ENCODE data around the gene DOK7.
A peak's percentile ranks its signal among the peaks of the same experiment; 100 is the strongest.

The DOK7 gene

DNA sequence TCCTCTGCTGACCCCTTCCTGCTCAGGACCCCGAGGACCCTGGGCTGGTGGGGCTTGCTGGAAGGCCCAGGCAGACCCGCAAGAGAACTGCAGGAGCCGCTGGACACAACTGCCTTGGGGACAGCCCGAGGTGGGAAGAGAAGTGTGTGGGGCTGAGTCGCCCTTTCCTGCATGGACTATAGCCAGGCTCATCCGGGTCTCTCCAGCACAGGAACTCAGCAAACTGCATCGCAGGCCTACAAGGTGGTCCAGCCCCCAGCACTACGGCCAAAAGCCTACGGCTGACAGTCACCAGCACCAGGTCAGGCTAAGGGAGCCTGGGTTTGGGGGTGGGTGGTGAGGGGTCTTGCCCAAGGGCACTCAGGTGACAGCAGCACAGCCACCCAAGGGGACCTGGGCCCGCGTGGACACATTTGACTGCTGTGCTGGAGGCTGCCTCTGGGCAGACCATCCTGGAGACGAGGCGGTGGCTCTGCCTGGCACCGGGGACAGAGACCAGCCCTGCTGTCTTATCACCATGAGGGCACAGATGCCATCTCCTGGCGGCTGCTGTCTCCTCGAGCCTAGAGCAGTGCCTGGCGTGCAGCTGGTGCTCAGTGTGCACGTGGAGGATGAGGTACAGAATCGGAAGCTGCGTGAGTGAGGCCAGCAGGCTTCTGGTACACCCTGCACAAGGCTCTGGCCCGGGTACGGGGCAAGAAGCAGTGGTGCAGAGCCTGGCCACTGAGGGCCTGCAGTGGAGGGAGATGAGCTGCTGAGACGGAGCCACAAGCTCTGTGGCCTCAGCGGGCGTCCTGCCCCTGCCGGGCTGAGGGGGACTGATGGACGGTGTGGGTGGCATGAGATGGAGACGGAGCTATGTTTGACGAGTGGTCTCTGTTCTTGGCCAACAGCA, 54.0 kb downstream of the DOK7 start:
- H4K20me1 ChIP-seq: peaks cover 71% of the 10 kb centered on the region
- no peak overlapping the region for H3K4me2 ChIP-seq
- no peaks in the 10 kb centered on the region for H3K27me3 ChIP-seq
- no peak overlapping the region for H3K4me3 ChIP-seq
- no peaks in the 10 kb centered on the region for H3K9me3 ChIP-seq
- H3K36me3 ChIP-seq: peaks cover 99% of the 10 kb centered on the region
- no peak for TF ChIP-seq Cebpa-rat (IDR thresholded peaks at IDR 0.05)
- H3K9ac ChIP-seq: no peak overlapping the region
- H3K27ac ChIP-seq: no peak overlapping the region
- peaks cover 22% of the 10 kb centered on the region for H3K4me1 ChIP-seq

DNA sequence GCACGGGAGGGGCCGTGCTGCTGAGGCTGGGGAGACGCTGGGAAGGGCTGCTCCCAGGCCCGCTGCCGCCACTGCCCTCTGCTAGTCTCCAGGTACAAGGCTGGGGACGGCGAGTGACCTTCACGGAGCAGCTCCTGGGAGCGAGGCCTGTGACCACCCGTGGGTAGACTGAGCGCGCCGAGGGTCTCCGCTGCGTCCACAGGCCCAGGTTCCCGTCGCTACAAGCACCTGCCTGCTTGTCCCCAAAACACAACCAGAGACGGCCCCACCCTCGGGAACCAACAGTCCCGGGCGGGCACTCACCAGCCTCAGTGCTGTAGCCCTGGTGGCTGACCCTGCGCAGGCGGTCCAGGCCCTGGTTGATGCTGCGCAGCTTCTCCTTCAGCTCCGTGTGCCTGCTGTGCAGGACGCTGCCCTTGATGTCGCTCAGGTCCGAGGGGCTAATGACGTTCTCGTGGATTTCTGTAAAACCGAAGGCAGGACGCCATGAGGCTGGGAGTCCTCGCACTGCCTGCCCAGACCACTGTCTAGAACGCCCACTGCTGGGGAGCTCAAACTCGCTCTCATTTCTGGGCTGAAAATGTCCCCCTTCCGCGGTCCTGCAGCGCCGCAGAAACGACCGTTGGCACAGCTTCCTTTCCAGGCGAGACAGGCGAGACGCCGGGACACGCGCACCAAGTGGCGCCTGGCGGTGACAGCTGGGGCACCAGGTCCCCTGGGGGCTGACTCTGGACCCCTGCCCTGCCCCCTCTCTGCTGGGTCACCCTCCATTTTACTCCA, 54.8 kb downstream of the DOK7 start:
- H3K4me2 ChIP-seq: no peak overlapping the region
- no peak overlapping the region for H3K9ac ChIP-seq
- no peaks in the 10 kb centered on the region for H3K27me3 ChIP-seq
- H3K27ac ChIP-seq: no peak overlapping the region
- TF ChIP-seq Cebpa-rat (IDR thresholded peaks at IDR 0.05): no peak
- peaks cover 99% of the 10 kb centered on the region for H3K36me3 ChIP-seq
- H3K4me3 ChIP-seq: no peak overlapping the region
- peaks cover 22% of the 10 kb centered on the region for H3K4me1 ChIP-seq
- peaks cover 79% of the 10 kb centered on the region for H4K20me1 ChIP-seq
- no peaks in the 10 kb centered on the region for H3K9me3 ChIP-seq

DNA sequence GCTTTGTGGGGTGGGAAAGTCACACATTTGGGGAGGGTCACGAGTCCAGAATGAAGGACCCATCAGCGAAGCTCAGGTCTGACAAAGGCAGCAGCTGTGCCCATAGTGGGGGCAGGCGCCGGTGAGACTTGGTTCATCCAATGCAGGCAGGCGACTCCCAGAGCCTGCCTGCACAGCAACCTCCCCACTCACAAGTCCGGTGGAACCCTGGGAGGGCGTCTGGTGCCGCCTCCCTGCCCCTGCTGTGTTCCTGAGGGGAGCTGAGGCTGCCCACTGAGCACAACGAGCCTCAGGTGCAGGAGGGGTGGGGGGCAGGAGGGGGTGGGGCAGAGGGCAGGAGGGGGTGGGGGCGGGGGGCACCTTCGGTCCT, 55.4 kb downstream of the DOK7 start:
- Histone ChIP-seq H3K4me2 (no peak overlapping the region), H3K36me3 (peaks cover 99% of the 10 kb centered on the region), H3K4me1 (peaks cover 22% of the 10 kb centered on the region), H3K27me3 (no peaks in the 10 kb centered on the region), H4K20me1 (peaks cover 85% of the 10 kb centered on the region), H3K9ac (no peak overlapping the region), H3K4me3 (no peak overlapping the region), H3K27ac (no peak overlapping the region), H3K9me3 (no peaks in the 10 kb centered on the region)
- no peak for TF ChIP-seq Cebpa-rat (IDR thresholded peaks at IDR 0.05)

DNA sequence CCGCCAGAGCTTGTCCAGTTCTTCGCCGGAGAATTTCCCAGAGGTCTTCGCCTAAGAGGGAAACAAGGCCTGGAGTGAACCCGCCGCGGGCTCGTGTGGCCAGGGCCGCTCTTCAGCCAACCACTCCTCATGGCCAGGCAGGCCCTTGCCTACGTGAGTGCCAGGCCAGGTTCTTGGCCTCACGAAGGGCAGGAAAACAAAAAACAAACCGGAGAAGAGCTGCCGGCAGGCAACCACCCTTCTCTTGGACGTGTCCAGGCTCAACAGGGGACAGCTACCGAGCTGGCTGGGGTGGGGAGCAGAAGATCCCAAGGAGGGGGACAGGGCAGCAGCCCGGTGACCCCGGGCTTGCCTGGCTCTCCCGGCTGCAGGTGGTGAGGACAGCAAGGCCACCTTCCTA, 55.8 kb downstream of the DOK7 start:
- no peak overlapping the region for H3K27ac ChIP-seq
- no peaks in the 10 kb centered on the region for H3K9me3 ChIP-seq
- H4K20me1 ChIP-seq: peaks cover 89% of the 10 kb centered on the region
- peaks cover 24% of the 10 kb centered on the region for H3K4me1 ChIP-seq
- no peak for TF ChIP-seq Cebpa-rat (IDR thresholded peaks at IDR 0.05)
- no peak overlapping the region for H3K4me2 ChIP-seq
- H3K36me3 ChIP-seq: peaks cover 99% of the 10 kb centered on the region
- H3K27me3 ChIP-seq: no peaks in the 10 kb centered on the region
- H3K4me3 ChIP-seq: no peak overlapping the region
- no peak overlapping the region for H3K9ac ChIP-seq

DNA sequence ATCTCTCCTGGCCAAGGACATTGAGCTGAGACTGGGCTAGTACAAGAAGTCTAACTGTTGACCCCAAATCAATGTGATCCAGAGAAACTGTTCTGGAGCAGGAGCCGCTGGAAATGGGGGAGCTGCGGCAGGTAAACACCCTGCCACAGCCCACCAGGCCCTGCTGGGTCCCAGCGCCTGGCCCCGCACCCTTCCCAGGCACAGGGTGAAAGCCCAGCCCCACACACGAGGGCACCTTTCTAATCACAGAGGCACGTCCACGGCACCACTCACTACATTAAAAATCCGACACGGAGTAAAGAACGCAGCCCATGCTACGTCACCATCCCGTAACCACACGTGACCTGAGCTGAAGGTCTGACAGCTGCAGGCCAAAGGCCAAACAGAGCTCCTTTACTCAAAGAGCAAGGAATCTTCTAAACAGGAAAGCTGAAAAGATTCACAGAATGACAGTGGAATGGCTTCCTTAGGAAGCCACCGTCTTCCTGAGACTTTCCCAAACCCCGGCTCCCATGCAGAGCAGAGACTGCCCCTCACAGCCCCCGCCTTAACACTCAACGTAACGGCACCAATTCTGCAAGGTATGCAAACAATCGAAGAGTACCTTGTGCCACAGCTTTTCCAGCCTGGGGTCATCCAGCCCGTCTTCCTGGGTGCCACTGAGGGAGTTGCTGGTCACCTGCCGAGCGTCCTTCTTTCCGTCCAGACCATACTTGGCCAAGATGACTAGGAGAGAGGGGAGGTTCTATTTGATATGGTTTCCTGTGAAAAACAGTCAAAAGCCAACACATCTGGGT, 56.6 kb downstream of the DOK7 start:
- Histone ChIP-seq H3K27me3 (no peaks in the 10 kb centered on the region), H3K9me3 (no peaks in the 10 kb centered on the region), H3K4me2 (peak overlapping the region; percentile 59; the same call in 1 of the 2 replicates), H3K9ac (peak overlapping the region; percentile 48; the same call in 1 of the 2 replicates), H3K4me3 (no peak overlapping the region), H4K20me1 (peaks cover 92% of the 10 kb centered on the region), H3K36me3 (peaks cover 99% of the 10 kb centered on the region), H3K27ac (no peak overlapping the region), H3K4me1 (peaks cover 31% of the 10 kb centered on the region)
- TF ChIP-seq Cebpa-rat (IDR thresholded peaks at IDR 0.05): no peak

DNA sequence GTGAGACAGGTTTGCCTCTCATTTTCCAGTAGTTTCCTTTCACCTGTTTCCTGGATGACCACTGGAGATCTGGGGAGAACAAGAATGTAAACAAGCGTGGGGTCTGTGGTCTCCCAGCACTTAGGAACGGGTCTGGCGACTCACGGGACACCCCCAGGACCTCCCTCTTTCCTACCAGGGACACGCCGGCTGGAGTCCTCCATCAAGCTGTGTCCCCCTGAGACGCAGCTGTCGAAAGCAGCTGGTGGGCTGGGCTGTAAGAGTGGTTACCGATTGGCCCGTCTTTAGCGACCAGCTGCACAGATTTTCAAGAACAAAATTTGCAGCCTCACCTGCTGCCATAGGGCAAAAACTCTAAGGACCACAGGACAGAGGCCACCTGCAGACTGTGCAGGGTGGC, 57.2 kb downstream of the DOK7 start:
- peak overlapping the region; percentile 48 for H3K9ac ChIP-seq
- peak overlapping the region; percentile 60; the same call in 1 of the 2 replicates for H3K27ac ChIP-seq
- TF ChIP-seq Cebpa-rat (IDR thresholded peaks at IDR 0.05): no peak
- peaks cover 92% of the 10 kb centered on the region for H4K20me1 ChIP-seq
- H3K9me3 ChIP-seq: no peaks in the 10 kb centered on the region
- H3K4me2 ChIP-seq: peak overlapping the region; percentile 59
- no peaks in the 10 kb centered on the region for H3K27me3 ChIP-seq
- H3K4me3 ChIP-seq: no peak overlapping the region
- H3K36me3 ChIP-seq: peaks cover 98% of the 10 kb centered on the region
- H3K4me1 ChIP-seq: peaks cover 37% of the 10 kb centered on the region

DNA sequence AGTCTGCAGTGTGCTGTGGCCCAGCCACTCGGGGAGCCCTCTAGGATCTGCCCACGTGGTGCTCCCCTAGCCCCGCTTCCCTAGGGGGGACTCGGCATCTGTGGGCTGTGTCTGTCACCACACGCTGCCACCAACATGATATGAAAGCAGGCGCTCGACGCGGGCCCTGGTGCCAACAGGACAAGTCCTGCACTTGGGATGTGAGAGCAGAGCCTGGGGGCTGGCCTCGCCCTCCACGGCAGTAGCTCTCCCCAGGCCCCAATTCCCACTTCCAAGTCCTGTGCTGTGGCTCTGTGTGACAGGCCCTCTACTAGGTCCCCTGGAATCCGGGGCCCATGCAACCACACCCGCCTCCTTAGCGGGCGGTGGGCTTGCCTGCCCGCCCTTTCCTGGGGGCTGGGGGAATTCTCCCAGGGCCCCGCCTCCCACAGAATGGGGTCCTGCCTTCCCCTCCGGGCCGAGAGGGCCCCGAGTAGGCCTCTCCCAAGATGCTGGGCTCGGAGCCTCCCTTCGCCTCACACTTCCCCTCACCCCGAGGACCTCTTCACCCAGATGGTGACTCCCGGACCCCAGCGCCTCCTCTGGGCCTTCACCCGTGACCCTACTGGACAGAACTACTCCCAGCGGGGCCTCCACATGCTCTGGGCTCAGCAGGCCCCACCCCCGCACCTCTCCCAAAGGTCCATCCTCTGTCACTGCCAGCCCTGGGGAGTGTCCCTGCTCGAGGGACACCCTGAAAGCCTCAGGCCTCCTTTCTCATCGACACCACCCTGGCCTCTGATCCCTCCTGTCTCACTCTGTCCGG, 57.9 kb downstream of the DOK7 start:
- TF ChIP-seq Cebpa-rat (IDR thresholded peaks at IDR 0.05): no peak

DNA sequence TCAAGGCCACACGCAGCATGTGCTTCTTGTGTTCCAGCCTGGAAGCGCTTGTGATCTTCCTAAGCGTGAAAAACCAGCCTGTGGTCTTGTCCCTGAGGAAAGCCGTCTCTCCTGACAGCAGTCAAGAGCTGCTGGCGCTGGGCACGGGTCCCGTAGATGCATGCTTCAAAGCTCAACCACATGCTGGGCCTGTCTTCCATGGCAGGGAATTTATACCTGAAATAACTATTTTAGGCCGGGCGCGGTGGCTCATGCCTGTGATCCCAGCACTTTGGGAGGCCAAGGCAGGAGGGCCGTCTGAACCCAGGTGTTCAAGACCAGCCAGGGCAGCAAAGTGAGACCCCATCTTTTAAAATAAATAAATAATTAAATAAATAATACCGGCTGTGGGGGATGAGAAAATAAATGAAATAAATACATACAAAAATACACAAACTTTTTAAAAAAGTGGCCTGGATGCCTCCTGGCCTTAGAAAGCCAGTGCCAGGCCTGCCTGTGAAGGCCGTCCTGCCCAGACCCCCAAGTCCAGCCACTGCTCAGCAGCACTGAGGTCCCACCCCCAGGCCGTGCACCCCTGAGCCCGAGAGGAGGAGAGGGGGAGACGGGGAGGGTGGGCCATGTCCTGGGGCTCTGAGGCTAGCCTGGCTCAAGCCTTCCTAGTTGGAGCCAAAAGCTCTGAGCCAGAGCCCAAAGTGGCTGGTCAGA, 58.7 kb downstream of the DOK7 start:
- no peak for TF ChIP-seq Cebpa-rat (IDR thresholded peaks at IDR 0.05)
- H3K4me3 ChIP-seq: no peak overlapping the region
- H3K4me1 ChIP-seq: peaks cover 52% of the 10 kb centered on the region
- peak overlapping the region; percentile 48; the same call in 1 of the 2 replicates for H3K9ac ChIP-seq
- H3K27me3 ChIP-seq: no peaks in the 10 kb centered on the region
- H3K9me3 ChIP-seq: no peaks in the 10 kb centered on the region
- H3K36me3 ChIP-seq: peaks cover 90% of the 10 kb centered on the region
- H3K4me2 ChIP-seq: peak overlapping the region; percentile 59
- H3K27ac ChIP-seq: peak overlapping the region; percentile 60; the same call in 1 of the 2 replicates
- H4K20me1 ChIP-seq: peaks cover 96% of the 10 kb centered on the region

More for the DNA sequence above, 57.9 kb downstream of the DOK7 start:
- peak overlapping the region; percentile 60 for H3K27ac ChIP-seq
- peaks cover 44% of the 10 kb centered on the region for H3K4me1 ChIP-seq
- peaks cover 96% of the 10 kb centered on the region for H4K20me1 ChIP-seq
- no peaks in the 10 kb centered on the region for H3K27me3 ChIP-seq
- H3K9ac ChIP-seq: peak overlapping the region; percentile 48
- H3K36me3 ChIP-seq: peaks cover 96% of the 10 kb centered on the region
- H3K4me2 ChIP-seq: peak overlapping the region; percentile 59
- no peak overlapping the region for H3K4me3 ChIP-seq
- H3K9me3 ChIP-seq: no peaks in the 10 kb centered on the region

Measured in BLaER1 (cell line).